ENCODE data around the gene OTP. TPM values are rescaled to one million over a fixed set of nuclear protein-coding genes. Genes with fewer than 3 reads are reported as not detected.
A peak's percentile ranks its signal among the peaks of the same experiment; 100 is the strongest.

OTP gene
- polyA plus RNA-seq, 4 donors = not detected

- no peak for DNase-seq (ENCODE audit: low read depth in 4 of 4, low spot score in 3 of 4)
Measured at GRCh38 chr5:77640589-77641396, 2.3 kb upstream of the OTP start.

GRCh38 chr5:77638763-77639671, 504 bp upstream of the OTP start:
- DNase-seq (ENCODE audit: low read depth in 4 of 4, low spot score in 3 of 4) = peak in 1 of 4 donors; percentile 29

GRCh38 chr5:77637170-77637997, 1.1 kb downstream of the OTP start:
- DNase-seq (ENCODE audit: low read depth in 4 of 4, low spot score in 3 of 4) = peak in 1 of 4 donors; percentile 28

GRCh38 chr5:77636641-77637169, 1.8 kb downstream of the OTP start:
- DNase-seq (ENCODE audit: low read depth in 4 of 4, low spot score in 3 of 4) = no peak

- no peak for DNase-seq (ENCODE audit: low read depth in 4 of 4, low spot score in 3 of 4)
Measured at GRCh38 chr5:77635917-77636640, 2.4 kb downstream of the OTP start.

- peak in 1 of 4 donors; percentile 23 for DNase-seq (ENCODE audit: low read depth in 4 of 4, low spot score in 3 of 4)
Measured at GRCh38 chr5:77635067-77635916, 3.2 kb downstream of the OTP start.

GRCh38 chr5:77633709-77634108, 4.8 kb downstream of the OTP start:
- no peak for DNase-seq (ENCODE audit: low read depth in 4 of 4, low spot score in 3 of 4)

GRCh38 chr5:77633207-77633675, 5.3 kb downstream of the OTP start:
- DNase-seq (ENCODE audit: low read depth in 4 of 4, low spot score in 3 of 4) = no peak

GRCh38 chr5:77632526-77633206, 5.8 kb downstream of the OTP start:
- DNase-seq (ENCODE audit: low read depth in 4 of 4, low spot score in 3 of 4) = no peak

- DNase-seq (ENCODE audit: low read depth in 4 of 4, low spot score in 3 of 4) = peak in 1 of 4 donors; percentile 31
Measured at GRCh38 chr5:77630114-77630680, 8.3 kb downstream of the OTP start.

GRCh38 chr5:77629509-77630113, 8.9 kb downstream of the OTP start:
- no peak for DNase-seq (ENCODE audit: low read depth in 4 of 4, low spot score in 3 of 4)

GRCh38 chr5:77628840-77629508, 9.5 kb downstream of the OTP start:
- DNase-seq (ENCODE audit: low read depth in 4 of 4, low spot score in 3 of 4) = no peak

- DNase-seq (ENCODE audit: low read depth in 4 of 4, low spot score in 3 of 4) = no peak
Measured at GRCh38 chr5:77627869-77628674, 10.4 kb downstream of the OTP start.

- no peak for DNase-seq (ENCODE audit: low read depth in 4 of 4, low spot score in 3 of 4)
Measured at GRCh38 chr5:77623203-77623740, 15.2 kb downstream of the OTP start.

- DNase-seq (ENCODE audit: low read depth in 4 of 4, low spot score in 3 of 4) = no peak
Measured at GRCh38 chr5:77621440-77621839, 17.1 kb downstream of the OTP start.

- no peak for DNase-seq (ENCODE audit: low read depth in 4 of 4, low spot score in 3 of 4)
Measured at GRCh38 chr5:77620405-77620804, 18.1 kb downstream of the OTP start.
